GM06990 (cell line): ENCODE measurements around the gene IRX1.

Experiments used
- DNase-seq: peaks from one replicate; pipeline ENCODE4 v3.0.0-alpha.2; 2011; ENCODE audit not compliant: insufficient read length; ENCODE audit errors: extremely low read depth
- H3K27me3 ChIP-seq: replicated peaks from 2 replicates; pipeline ENCODE4 v1.6.0; 2011; ENCODE audit warnings: low read length; ENCODE audit not compliant: control insufficient read depth, insufficient read depth
- H3K36me3 ChIP-seq: 2 replicates; pipeline ENCODE4 v1.5.1; 2011; ENCODE audit warnings: low read length; ENCODE audit not compliant: control insufficient read depth, insufficient read depth
- H3K4me3 ChIP-seq: replicated peaks from 2 replicates; pipeline ENCODE4 v1.5.1; 2011; ENCODE audit warnings: low read depth, mild to moderate bottlenecking, control low read depth, low read length
- CTCF ChIP-seq: IDR thresholded peaks from 2 replicates; pipeline ENCODE4 v1.5.1; 2011; ENCODE audit warnings: low read length, control low read depth, mild to moderate bottlenecking, inconsistent platforms; ENCODE audit not compliant: insufficient read depth, poor library complexity, severe bottlenecking

The IRX1 gene

GRCh38 chr5:3602785-3603502, 7.3 kb downstream of the IRX1 start:
- Histone ChIP-seq H3K27me3 (no peaks in the 10 kb centered on the region), H3K36me3 (no peaks in the 10 kb centered on the region), H3K4me3 (no peak overlapping the region)
- DNase-seq: no peak
- no peak for TF ChIP-seq CTCF

- no peak for TF ChIP-seq CTCF
- no peaks in the 10 kb centered on the region for H3K36me3 ChIP-seq
- no peaks in the 10 kb centered on the region for H3K27me3 ChIP-seq
- DNase-seq: no peak
- no peak overlapping the region for H3K4me3 ChIP-seq
Observed at GRCh38 chr5:3604501-3604900, 8.9 kb downstream of the IRX1 start.

- Histone ChIP-seq H3K27me3 (no peaks in the 10 kb centered on the region), H3K36me3 (no peaks in the 10 kb centered on the region), H3K4me3 (no peak overlapping the region)
- no peak for DNase-seq
- TF ChIP-seq CTCF: no peak
Observed at GRCh38 chr5:3605298-3606010, 9.8 kb downstream of the IRX1 start.

- no peak overlapping the region for H3K4me3 ChIP-seq
Observed at GRCh38 chr5:3606121-3606831, 10.6 kb downstream of the IRX1 start.

More at GRCh38 chr5:3606121-3606831, 10.6 kb downstream of the IRX1 start:
- Histone ChIP-seq H3K36me3 (no peaks in the 10 kb centered on the region), H3K27me3 (no peaks in the 10 kb centered on the region)
- no peak for DNase-seq
- TF ChIP-seq CTCF: no peak
